Cardiac fibroblast (primary cell): ENCODE measurements around the gene ENOX2.
A peak's percentile ranks its signal among the peaks of the same experiment; 100 is the strongest.

Experiments
- DNase-seq, 2 donors: peaks; one replicate each; pipeline versions ENCODE4 v3.0.0 to v3.0.0-alpha.2; 2010; ENCODE audit warnings: low read depth in 2 of 2
- H3K4me3 ChIP-seq, 2 donors: replicated peaks in 1 of 2; 1 replicate in 1 of 2; 2 replicates in 1 of 2; pipeline ENCODE4 v1.5.1; 2011; ENCODE audit warnings: low read depth in 2 of 2, low read length in 2 of 2, mild to moderate bottlenecking in 2 of 2, moderate library complexity in 1 of 2
- CTCF ChIP-seq: IDR thresholded peaks from one replicate; pipeline ENCODE4 v1.5.1; 2011; ENCODE audit warnings: low read depth, mild to moderate bottlenecking, low read length, inconsistent platforms

Gene ENOX2

GRCh38 chrX:130786030-130786429 is 117.0 kb downstream of the ENOX2 start:
- H3K4me3 ChIP-seq = no peak overlapping the region
- TF ChIP-seq CTCF = no peak
- no peak for DNase-seq

- DNase-seq = peak in 1 of 2 donors; percentile 50
- no peak overlapping the region for H3K4me3 ChIP-seq
- TF ChIP-seq CTCF = no peak
Measured at GRCh38 chrX:130778773-130779172, 124.2 kb downstream of the ENOX2 start.

GRCh38 chrX:130775849-130776248 is 127.2 kb downstream of the ENOX2 start:
- TF ChIP-seq CTCF = no peak

GRCh38 chrX:130772776-130773143 is 130.2 kb downstream of the ENOX2 start:
- no peak overlapping the region for H3K4me3 ChIP-seq
- no peak for DNase-seq
- no peak for TF ChIP-seq CTCF

More at GRCh38 chrX:130775849-130776248, 127.2 kb downstream of the ENOX2 start:
- no peak for DNase-seq
- no peak overlapping the region for H3K4me3 ChIP-seq

- peak; percentile 24 to 59 for DNase-seq
- H3K4me3 ChIP-seq = no peak overlapping the region
- TF ChIP-seq CTCF = no peak
Measured at GRCh38 chrX:130772105-130772775, 130.8 kb downstream of the ENOX2 start.

- TF ChIP-seq CTCF = no peak
- H3K4me3 ChIP-seq = no peak overlapping the region
- DNase-seq = no peak
Measured at GRCh38 chrX:130771648-130772047, 131.4 kb downstream of the ENOX2 start.

- peak in 1 of 2 donors; percentile 21 for DNase-seq
- no peak overlapping the region for H3K4me3 ChIP-seq
- no peak for TF ChIP-seq CTCF
Measured at GRCh38 chrX:130771230-130771629, 131.8 kb downstream of the ENOX2 start.
